Thymus (tissue), 14 donors: ENCODE data around the gene PCDHGA2. TPM values are rescaled to one million over a fixed set of nuclear protein-coding genes. Genes with fewer than 3 reads are reported as not detected.
A peak's percentile ranks its signal among the peaks of the same experiment; 100 is the strongest.
"Not testable (repeated sequence)": the region's sequence is repeated elsewhere in the genome, so short reads cannot be mapped to it uniquely, and the experiment has no call there.

ENCODE experiments used
- DNase-seq, 9 donors: peaks; one replicate each; pipeline ENCODE4 v3.0.0-alpha.2; 2013; ENCODE audit warnings: low spot score in 9 of 9, low read depth in 6 of 9, missing footprints in 1 of 9
- H3K27ac ChIP-seq, 2 donors: one replicate each; pipeline ENCODE4 v1.5.1; 2013; ENCODE audit warnings: control low read depth in 1 of 2, low read depth in 1 of 2, low read length in 1 of 2, mild to moderate bottlenecking in 1 of 2, moderate library complexity in 1 of 2
- H3K27me3 ChIP-seq, 2 donors: one replicate each; pipeline ENCODE4 v1.5.1; 2013; ENCODE audit warnings: low read length in 1 of 2; ENCODE audit not compliant: control insufficient read depth in 2 of 2, insufficient read depth in 1 of 2
- H3K36me3 ChIP-seq, 2 donors: one replicate each; pipeline ENCODE4 v1.5.1; 2013; ENCODE audit warnings: low read length in 1 of 2, mild to moderate bottlenecking in 1 of 2, moderate library complexity in 1 of 2; ENCODE audit not compliant: control insufficient read depth in 2 of 2, insufficient read depth in 2 of 2
- H3K4me1 ChIP-seq, 2 donors: one replicate each; pipeline ENCODE4 v1.5.1; 2013; ENCODE audit warnings: low read length in 2 of 2; ENCODE audit not compliant: control insufficient read depth in 2 of 2, insufficient read depth in 2 of 2
- H3K4me3 ChIP-seq, 2 donors: one replicate each; pipeline ENCODE4 v1.5.1; 2013; ENCODE audit warnings: low read length in 2 of 2, control low read depth in 1 of 2, mild to moderate bottlenecking in 1 of 2
- H3K9me3 ChIP-seq, 2 donors: one replicate each; pipeline ENCODE4 v1.5.1; 2013; ENCODE audit warnings: low read length in 1 of 2, mild to moderate bottlenecking in 1 of 2; ENCODE audit not compliant: control insufficient read depth in 2 of 2, insufficient read depth in 1 of 2
- WGBS: extraction: QIAGEN DNeasy Blood & Tissue Kit; methylation state at CpG from one replicate; pipeline ENCODE4 v1.1.7; 2013; 5-methylcytosine and 5-hydroxymethylcytosine counted together
- long read RNA-seq, 10 donors: transcript quantifications; one replicate each; lab custom pipeline, GENCODE V29; 2026
- polyA plus RNA-seq: library from polyadenylated mRNA; stranded (reverse); fragments of 200-250 nt; gene quantifications from one replicate; pipeline ENCODE4 v1.2.3, GENCODE V29; 2013
- total RNA-seq: library from RNA; stranded (reverse); fragments of 120-200 nt; gene quantifications from one replicate; pipeline ENCODE4 v1.2.4, GENCODE V29; 2013
- donor health status: healthy.

Gene PCDHGA2
- total RNA-seq (0.19 TPM), polyA plus RNA-seq (0.46 TPM)
- long read RNA-seq, donor 1 = 0 reads
- long read RNA-seq, donor 2 = 0 reads
- long read RNA-seq, donor 3 = 0 reads
- long read RNA-seq, donor 4 = 0 reads
- long read RNA-seq, donor 5, full-length matches to known transcripts = 2 of 2 reads
- long read RNA-seq, donor 5, partial matches to known transcripts = 0 of 2 reads
- long read RNA-seq, donor 5, other reads (novel, unspliced or antisense) = 0 of 2 reads
- long read RNA-seq, donor 6 = 0 reads
- long read RNA-seq, donor 7, full-length matches to known transcripts = 1 of 1 reads
- long read RNA-seq, donor 7, partial matches to known transcripts = 0 of 1 reads
- long read RNA-seq, donor 7, other reads (novel, unspliced or antisense) = 0 of 1 reads
- long read RNA-seq, donor 8 = 0 reads
- long read RNA-seq, donor 9 = 0 reads
- long read RNA-seq, donor 10, full-length matches to known transcripts = 1 of 1 reads
- long read RNA-seq, donor 10, partial matches to known transcripts = 0 of 1 reads
- long read RNA-seq, donor 10, other reads (novel, unspliced or antisense) = 0 of 1 reads

- no peaks in the 10 kb centered on the region for H3K36me3 ChIP-seq
- H3K27me3 ChIP-seq = peaks cover 0 to 29% of the 10 kb centered on the region in 2 donors
- no peak for DNase-seq
- H3K27ac ChIP-seq = no peak within 1 kb of the TSS
- WGBS = 18% methylated on average over 27 of the region's 27 CpGs
- no peaks in the 10 kb centered on the region for H3K4me1 ChIP-seq
- H3K9me3 ChIP-seq = peaks cover 5 to 19% of the 10 kb centered on the region in 2 donors
- H3K4me3 ChIP-seq = no peak within 1 kb of the TSS
Observed at GRCh38 chr5:141338538-141339306, at the start of gene PCDHGA2. Gene PCDHGA2 (plus strand): TSS chr5:141338760.

- H3K4me1 ChIP-seq = no peaks in the 10 kb centered on the region
- DNase-seq = no peak
- 87% methylated on average over 4 of the region's 4 CpGs for WGBS
- H3K36me3 ChIP-seq = no peaks in the 10 kb centered on the region
- peaks cover 3 to 30% of the 10 kb centered on the region in 2 donors for H3K9me3 ChIP-seq
- H3K27ac ChIP-seq = no peak overlapping the region
- H3K27me3 ChIP-seq = no peaks in the 10 kb centered on the region
- no peak overlapping the region for H3K4me3 ChIP-seq
Observed at GRCh38 chr5:141298376-141298775, 40.2 kb upstream of the PCDHGA2 start.

GRCh38 chr5:141303756-141304155 is 34.8 kb upstream of the PCDHGA2 start, which contains the start of gene SLC25A2:
Gene SLC25A2 (minus strand): TSS chr5:141304049. CDS start chr5:141303865, 184 bp downstream.
- DNase-seq = no peak
- no peak within 1 kb of the TSS for H3K4me3 ChIP-seq
- 77% methylated on average over 36 of the region's 36 CpGs for WGBS

GRCh38 chr5:141306630-141307029 is 31.9 kb upstream of the PCDHGA2 start:
- Histone ChIP-seq H3K4me1 (no peaks in the 10 kb centered on the region), H3K4me3 (no peak overlapping the region), H3K27me3 (no peaks in the 10 kb centered on the region), H3K36me3 (no peaks in the 10 kb centered on the region), H3K9me3 (peaks cover 6 to 34% of the 10 kb centered on the region in 2 donors), H3K27ac (no peak overlapping the region)
- WGBS = 98% methylated on average over 1 of the region's 1 CpG
- no peak for DNase-seq

More at GRCh38 chr5:141303756-141304155, 34.8 kb upstream of the PCDHGA2 start, which contains the start of gene SLC25A2:
- Histone ChIP-seq H3K27me3 (no peaks in the 10 kb centered on the region), H3K36me3 (no peaks in the 10 kb centered on the region), H3K27ac (no peak within 1 kb of the TSS), H3K4me1 (no peaks in the 10 kb centered on the region), H3K9me3 (peaks cover 5 to 40% of the 10 kb centered on the region in 2 donors)

- no peak for DNase-seq
- Histone ChIP-seq H3K27me3 (no peaks in the 10 kb centered on the region), H3K27ac (no peak overlapping the region), H3K4me1 (no peaks in the 10 kb centered on the region), H3K9me3 (peaks cover 1 to 21% of the 10 kb centered on the region in 2 donors), H3K36me3 (peaks cover 0 to 3% of the 10 kb centered on the region in 2 donors), H3K4me3 (no peak overlapping the region)
Observed at GRCh38 chr5:141313711-141314110, 24.8 kb upstream of the PCDHGA2 start.

GRCh38 chr5:141316963-141317362 is 21.6 kb upstream of the PCDHGA2 start:
- DNase-seq, H3K27ac ChIP-seq, H3K4me3 ChIP-seq, H3K36me3 ChIP-seq, H3K27me3 ChIP-seq, H3K4me1 ChIP-seq: not testable (repeated sequence)
- 94% methylated on average over 4 of the region's 4 CpGs for WGBS
- H3K9me3 ChIP-seq = peaks cover 5 to 37% of the 10 kb centered on the region in 2 donors

GRCh38 chr5:141319202-141319601 is 19.4 kb upstream of the PCDHGA2 start:
- Histone ChIP-seq H3K36me3 (peaks cover 4 to 9% of the 10 kb centered on the region in 2 donors), H3K9me3 (peaks cover 5 to 31% of the 10 kb centered on the region in 2 donors), H3K27ac (no peak overlapping the region), H3K27me3 (no peaks in the 10 kb centered on the region), H3K4me3 (no peak overlapping the region), H3K4me1 (peaks cover 2 to 4% of the 10 kb centered on the region in 2 donors)
- WGBS = 99% methylated on average over 6 of the region's 6 CpGs
- no peak for DNase-seq

GRCh38 chr5:141319699-141320098 is 18.9 kb upstream of the PCDHGA2 start:
- peaks cover 4 to 9% of the 10 kb centered on the region in 2 donors for H3K36me3 ChIP-seq
- H3K4me1 ChIP-seq = peaks cover 2 to 4% of the 10 kb centered on the region in 2 donors
- peak overlapping the region; percentile 72 to 80 for H3K4me3 ChIP-seq
- no peaks in the 10 kb centered on the region for H3K27me3 ChIP-seq
- H3K27ac ChIP-seq = no peak overlapping the region
- peaks cover 5 to 31% of the 10 kb centered on the region in 2 donors for H3K9me3 ChIP-seq
- DNase-seq = no peak
- 85% methylated on average over 5 of the region's 5 CpGs for WGBS
